NCI-H146 (cell line): Measurements from ENCODE around the gene MPEG1.
A peak's percentile ranks its signal among the peaks of the same experiment; 100 is the strongest.

Experiments used
- DNase-seq: peaks from one replicate; lab custom pipeline; 2025; lab: John Stamatoyannopoulos, UW

Gene MPEG1

DNA sequence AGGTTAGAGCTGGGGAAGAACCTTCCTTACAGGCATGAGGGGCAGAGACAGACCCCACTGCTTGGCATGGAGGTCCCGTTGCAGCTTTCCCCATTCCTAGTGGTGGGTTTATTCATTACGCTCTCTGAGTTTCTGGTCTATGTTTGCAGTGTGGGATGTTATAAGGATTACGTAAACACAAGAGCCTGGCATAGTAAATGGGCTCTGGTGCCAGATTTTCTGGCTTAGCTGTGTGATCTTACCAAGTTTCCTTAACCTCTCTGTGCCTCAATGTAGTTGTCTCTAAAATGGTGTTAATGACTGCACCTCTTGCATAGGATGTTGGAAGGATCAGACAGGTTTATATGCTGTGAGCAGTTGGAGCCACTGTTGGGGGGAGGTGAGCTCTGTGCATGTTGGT lies 25.7 kb downstream of the MPEG1 start:
- DNase-seq: no peak

DNA sequence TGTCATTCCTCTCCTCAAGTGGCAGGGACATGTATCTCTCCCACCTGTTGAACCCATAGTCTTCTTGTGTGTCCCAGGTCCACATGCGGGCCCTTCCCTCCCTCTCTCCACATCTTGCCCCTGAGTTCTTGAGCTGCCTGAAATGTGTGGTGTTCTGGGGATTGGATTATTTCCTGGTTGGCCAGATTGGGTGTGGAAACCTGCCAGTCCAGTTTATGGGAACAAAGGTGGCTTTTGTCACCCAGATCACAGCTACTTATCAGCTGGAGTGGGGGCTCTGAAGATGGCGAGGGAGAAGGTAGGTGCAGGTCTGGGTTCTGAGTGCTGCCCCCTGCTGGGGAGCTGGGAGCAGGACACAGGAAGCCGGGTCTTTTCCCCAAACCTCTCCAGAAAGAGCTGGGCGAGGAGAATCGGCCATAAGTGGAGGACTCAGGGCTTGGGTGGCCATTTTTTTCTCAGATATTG lies 26.6 kb downstream of the MPEG1 start:
- peak; percentile 51 for DNase-seq

DNA sequence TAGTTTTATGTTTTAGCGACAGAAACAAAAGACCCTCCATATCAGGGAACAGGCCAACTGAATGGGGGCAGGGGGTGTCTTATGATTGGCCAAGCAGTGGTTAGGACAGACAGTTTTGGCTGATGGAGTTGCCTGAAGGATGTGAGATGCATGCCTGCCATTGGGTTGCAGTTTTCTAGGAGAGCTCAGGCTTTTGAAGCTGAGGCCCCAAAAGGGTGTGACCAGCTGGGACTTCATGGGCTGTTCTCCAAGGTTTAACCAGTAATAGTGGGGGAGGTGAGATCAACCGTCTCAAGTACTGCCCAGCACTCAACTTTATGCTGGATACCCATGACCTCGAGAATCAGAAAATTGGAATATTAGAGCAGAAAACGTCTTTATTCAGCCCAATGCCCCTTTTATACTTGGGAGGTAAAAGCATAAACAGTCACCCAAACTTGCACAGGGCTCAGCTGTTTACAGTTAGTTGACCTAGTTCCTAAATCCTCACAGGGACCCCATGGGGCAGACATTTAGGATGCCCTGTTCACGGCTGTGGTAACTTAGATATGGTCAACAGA lies 27.3 kb downstream of the MPEG1 start:
- no peak for DNase-seq

DNA sequence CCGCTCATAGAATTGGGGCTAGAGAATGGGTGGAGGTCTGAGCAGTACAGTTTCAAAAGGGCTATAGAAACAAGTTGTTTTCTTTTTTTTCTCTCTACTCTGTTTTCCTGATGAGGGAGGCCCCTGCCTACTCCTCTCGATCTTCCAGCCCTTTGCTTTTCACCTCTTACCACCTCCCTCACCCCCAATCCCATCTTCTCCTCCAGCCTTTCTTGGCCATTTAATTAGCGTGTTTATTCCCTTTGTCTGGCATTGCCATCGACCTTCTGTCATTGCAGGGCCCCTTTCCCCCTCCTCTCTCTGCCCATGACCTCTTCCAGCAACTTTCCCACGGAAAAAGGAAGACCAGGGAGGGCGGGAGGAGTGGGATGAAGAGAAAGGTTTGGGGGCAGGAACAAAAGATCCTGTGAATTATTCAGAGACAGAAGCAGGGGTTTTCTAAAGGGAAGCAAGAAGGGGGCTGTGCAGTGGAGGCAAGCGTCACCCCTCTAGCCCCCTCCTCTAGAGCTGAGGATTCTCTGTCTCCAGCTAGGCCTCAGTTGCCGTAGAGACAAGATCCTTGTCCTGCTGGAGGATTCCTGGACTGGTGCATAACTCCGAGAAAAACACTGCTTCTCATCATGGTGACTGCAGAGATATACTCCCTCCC lies 27.9 kb downstream of the MPEG1 start:
- DNase-seq: no peak

DNA sequence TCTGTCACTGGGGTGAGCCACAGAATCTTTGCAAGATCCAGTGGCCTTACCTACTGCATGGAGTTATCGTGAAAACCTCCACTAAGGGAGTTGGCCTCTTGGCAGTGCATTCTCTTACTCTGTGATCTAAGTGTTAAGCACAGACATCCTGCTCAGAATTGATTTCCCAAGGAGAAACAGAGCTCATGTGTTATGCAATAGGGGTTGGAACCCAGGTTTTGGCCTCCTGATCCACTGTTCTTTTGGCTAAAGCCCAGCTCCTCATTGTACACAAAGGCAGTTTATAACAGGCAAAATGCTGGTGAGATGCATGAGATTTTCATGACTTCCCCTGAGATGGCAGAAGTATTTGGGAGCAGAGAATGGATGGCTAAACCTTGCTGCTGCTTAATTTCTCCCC lies 29.0 kb downstream of the MPEG1 start:
- DNase-seq: no peak

DNA sequence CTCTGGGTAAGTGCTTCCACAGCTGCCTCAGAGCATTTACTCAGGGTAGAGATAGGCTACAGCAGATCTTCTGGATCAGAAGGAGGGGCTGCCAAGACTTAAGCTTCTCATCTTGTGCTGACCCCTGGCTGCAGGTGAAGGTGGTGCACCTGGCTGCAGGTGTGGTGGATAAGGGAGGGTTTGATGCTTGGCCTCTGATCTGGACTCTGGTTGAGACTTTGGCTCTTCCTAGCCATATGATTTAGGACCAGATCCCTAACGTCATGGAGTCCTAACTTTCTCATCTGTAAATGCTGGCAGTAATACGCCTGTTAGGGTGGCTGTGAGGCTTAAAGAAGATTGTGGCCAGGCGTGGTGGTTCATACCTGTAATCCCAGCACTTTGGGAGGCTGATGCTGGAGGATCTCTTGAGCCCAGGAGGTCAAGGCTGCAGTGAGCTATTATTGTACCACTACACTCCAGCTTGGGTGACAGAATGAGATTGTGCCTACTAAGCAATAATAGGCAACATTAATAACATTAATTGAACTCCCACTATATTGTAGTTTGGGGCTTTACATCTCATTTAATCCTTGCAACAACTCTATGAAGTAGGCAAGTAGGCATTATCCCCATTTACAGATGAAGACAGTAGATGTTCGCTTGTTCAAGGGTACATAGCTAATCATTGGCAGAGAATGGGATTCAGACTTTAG lies 30.1 kb downstream of the MPEG1 start:
- peak; percentile 16 for DNase-seq

DNA sequence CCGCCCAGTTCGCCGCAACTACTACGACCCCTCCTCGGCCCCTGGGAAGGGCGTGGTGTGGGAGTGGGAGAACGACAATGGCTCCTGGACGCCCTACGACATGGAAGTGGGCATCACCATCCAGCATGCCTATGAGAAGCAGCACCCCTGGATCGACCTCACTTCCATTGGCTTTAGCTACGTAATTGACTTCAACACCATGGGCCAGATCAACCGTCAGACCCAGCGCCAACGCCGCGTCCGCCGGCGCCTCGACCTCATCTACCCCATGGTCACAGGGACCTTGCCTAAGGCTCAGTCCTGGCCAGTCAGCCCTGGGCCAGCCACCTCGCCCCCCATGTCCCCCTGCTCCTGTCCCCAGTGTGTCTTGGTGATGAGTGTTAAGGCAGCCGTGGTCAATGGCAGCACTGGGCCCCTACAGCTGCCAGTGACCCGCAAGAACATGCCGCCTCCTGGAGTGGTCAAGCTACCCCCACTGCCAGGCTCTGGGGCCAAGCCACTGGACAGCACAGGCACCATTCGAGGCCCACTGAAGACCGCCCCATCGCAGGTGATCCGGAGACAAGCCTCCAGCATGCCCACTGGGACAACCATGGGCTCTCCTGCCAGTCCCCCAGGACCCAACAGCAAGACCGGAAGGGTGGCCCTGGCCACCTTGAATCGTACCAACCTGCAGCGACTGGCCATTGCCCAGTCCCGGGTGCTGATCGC lies 30.8 kb downstream of the MPEG1 start:
- DNase-seq: no peak

DNA sequence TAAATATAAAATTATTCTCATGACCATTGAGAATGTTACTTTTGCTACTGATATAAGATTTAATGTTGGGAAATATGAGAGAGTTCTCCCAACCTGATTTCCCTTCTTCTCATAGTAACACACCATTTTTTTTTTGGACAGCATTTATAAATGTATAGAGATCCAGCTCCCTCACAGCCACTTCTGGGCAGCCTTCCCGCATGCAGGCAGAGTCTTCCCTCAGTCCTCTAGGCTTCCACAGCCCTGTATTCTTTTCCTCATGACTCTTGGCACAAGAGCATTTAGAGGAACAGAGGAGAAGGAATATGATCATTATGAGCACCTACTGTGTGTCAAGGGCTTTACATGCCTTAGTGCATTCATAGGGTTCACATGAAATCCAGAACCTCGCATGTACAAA lies 31.8 kb downstream of the MPEG1 start:
- no peak for DNase-seq

DNA sequence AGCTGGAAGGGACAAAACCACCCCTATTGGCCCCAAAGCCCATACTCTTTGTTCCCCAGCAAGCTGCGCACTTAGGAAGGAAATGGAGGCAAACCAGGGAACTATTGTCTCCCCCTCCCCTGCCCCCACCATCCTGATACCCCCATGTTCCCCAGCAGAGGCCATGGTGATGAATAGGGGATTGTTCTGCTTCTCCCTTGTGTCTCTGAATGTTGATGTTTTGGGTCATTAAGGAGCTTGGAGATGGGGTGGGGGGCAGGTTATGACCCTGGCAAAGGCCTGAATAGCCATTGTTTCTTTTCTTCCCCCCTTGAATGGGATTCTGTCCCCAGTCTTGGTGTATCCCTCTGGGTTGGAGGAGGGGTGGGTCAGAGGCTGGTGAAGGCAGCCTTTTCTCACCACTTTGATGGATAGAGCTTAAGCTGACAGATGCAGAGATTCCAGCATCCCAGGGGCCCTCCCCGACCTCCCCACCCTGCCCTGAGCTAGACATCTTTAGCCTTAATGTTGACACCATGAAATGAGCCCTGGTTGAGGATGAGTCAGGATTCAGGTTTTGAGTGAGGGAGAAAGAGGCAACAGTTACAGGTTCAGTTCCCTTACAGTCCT lies 32.5 kb downstream of the MPEG1 start:
- no peak for DNase-seq

DNA sequence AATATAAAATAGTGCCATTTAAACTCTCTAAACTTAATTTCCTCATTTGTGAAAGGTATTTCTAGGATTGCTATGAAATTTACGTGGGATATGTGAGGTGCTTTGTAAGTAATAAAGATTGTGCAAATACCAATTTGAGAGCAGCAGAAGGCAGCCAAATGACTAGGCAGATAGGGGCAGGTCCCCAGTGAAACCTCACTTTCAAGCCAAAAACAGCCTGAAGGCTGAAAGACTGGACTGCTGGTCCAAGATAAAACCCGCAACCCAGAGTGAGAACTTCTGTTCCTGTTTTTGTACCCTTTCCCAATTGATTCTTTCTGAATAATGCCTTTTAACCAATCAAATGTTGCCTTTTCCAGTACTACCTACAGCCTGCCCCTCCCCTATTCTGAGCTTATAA lies 33.6 kb downstream of the MPEG1 start:
- DNase-seq: no peak

DNA sequence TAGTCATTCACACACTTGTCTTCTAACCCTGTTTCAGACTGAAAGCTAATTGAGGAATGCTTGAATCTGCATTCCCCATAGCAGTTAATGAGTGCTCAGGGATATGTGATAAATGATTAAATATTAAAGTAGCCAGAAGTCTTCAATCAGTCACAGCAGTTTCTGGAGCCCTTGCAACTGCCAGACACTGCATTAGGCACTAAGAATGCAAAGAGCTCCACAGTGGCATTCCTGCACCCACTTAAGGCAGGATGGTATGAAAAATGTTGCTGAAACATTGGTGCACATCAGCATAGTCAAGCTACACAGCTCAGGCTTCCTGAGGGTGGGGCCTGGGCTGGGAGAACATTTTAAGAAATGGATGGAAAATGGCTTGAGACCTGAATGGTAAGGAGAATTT lies 34.3 kb downstream of the MPEG1 start:
- DNase-seq: no peak

DNA sequence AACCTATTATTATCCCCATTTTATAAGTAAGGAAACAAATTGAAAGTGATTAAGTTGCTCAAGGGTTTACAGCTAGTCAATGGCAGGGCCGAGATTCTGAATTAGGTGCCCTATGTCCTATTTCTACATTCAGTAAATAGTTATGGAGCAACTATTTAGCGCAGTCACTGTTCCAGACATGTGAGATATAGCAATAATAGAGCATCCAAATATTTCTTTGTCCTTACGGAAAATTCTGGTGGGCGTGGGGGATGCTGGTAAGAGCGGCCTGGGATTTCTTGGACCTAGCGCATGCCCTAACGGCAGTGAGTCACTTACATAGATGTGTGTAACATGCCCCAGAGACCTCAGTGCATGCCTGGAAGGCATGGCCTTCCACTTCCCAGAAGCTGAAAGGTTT lies 36.4 kb downstream of the MPEG1 start:
- no peak for DNase-seq

DNA sequence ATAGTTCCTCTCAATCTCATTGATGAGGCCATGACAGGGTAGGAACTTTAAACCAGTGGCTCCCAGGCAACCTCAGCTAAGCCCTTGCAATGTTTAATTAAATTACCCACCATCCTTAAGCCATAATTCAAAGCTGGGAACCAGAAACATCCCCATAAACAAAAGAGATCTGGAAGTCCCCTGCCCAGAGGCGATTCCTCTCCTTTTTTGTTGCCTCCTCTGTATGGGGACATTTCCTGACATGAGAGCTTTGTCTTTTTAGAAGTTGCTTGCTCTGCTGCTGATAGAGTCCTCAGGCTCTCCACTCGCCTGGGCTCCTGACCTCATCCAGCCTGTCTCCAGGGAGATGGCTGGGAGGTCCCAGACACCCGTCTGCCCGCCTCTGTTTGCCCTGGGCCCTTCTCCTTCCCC lies 37.6 kb downstream of the MPEG1 start:
- DNase-seq: no peak

DNA sequence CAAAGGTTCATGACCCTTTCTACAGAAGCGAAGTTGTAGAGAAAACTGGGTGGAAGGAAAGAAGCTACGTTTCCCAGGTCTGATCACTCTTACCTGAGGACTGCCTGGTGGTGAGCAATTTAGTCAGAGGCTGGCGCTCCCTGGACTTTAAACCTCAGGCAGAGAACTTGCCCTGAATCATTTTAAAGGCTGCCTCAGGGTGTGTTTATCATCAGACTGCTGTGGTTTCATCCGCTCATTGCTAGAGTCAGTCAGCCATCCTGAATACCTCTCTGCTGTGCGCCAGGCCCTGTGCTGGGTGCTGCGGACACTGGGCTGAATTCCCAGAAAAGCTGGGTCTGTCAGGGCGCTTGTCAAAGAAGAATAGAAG lies 38.1 kb downstream of the MPEG1 start:
- no peak for DNase-seq

DNA sequence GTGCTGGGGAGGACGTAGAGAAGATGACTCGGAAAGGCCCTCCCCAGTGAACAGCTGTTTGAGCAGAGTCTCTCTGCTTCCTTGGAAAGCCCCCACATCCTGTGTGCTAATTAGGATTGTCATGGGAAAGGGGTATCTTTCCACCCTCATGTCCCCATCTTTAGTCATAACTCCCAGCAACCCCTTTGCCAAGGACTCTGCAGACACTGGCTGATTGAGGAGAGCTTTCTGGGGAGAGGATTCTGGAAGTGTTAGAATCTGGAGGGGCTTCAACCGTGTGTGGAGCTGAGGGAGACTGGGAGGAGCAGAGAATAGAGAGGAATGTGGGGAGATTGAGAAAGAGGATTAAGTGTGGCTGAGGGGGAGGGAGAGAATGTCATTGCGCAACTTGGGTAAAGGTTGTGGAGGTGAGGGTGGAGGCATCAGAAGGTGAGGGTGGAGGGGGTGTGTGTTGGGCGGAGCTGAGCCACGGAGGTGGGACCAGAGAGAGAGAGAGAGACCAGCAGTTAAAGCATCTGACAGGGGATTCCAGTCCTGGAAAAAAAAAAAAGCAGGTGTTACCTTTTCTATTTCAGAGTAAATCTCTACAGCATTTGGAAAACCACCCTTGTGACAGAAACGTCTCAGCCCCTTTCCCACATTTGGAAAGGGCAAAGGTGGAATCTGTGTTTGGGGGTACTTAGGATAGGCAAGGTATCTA lies 38.6 kb downstream of the MPEG1 start:
- no peak for DNase-seq

DNA sequence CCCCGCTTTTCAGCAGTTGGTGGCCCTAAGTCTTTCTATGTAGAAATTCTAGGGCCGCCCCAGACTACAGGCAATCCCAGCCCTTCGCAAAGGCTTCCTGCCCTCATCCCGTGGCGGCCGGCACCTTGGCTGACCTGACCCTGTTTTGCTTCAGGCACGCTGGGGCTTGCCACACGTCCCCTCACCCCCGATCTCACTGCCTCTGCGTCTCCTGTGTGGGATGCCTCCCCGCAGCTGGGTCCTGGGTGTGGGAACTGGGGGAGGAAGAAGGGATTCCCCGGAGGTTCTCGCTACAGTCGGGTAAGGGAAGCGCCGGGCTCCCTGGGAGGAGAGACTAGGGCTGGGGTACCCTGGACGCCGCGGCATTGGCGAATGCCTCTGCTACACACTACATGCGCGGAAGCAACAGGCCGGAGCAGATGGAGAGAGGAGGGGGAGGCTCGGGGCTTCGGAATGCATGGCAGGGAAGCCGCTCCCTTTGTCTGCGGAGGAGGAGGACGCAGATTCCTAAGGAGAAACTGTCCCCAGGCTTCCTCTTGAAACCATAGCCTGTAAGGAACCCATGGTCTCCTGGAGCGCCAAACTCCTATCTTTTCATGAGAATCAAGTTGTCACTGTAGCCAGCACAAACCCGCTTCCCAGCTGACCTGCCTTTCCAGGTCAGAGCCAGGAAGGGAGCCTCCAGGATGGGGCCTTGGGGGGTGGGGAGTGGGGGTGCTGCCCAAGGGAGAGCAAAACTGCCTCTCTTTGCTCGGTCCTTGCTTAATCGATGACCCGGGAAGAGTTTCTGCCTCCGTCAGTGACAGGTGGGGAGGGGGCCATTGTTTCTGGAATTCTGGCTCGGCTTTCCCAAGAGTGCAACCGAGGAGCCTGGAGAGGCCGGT lies 39.4 kb downstream of the MPEG1 start:
- DNase-seq: peak; percentile 45

DNA sequence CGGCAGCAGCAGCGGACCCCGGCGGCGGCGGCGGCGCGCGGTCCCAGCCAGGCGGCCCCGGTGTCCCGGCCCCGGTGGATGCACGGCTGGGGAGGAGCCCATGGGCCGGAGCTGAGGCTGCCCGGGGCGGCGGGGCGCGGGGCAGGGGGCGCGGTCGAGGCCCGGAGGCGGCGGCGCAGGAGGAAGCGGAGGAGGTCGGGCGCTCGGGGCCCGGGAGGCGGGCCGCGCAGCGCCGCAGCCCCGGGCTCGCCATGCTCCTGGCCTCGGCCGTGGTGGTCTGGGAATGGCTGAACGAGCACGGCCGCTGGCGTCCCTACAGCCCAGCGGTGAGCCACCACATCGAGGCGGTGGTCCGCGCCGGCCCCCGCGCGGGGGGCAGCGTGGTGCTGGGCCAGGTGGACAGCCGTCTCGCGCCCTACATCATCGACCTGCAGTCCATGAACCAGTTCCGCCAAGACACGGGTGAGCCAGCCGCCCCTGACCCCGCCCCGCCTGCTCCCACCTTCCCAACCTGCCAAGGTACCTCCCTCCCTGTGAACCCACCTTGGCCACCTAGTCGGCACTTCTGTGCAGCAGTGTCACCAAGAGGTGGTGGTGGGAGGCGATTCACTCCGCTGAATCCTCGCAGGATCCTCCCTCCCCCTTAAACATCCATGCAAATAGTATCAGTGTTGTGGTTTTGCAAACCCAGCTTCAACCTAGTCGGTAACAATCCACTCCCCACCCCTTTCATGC lies 40.2 kb downstream of the MPEG1 start:
- DNase-seq: peak; percentile 52

DNA sequence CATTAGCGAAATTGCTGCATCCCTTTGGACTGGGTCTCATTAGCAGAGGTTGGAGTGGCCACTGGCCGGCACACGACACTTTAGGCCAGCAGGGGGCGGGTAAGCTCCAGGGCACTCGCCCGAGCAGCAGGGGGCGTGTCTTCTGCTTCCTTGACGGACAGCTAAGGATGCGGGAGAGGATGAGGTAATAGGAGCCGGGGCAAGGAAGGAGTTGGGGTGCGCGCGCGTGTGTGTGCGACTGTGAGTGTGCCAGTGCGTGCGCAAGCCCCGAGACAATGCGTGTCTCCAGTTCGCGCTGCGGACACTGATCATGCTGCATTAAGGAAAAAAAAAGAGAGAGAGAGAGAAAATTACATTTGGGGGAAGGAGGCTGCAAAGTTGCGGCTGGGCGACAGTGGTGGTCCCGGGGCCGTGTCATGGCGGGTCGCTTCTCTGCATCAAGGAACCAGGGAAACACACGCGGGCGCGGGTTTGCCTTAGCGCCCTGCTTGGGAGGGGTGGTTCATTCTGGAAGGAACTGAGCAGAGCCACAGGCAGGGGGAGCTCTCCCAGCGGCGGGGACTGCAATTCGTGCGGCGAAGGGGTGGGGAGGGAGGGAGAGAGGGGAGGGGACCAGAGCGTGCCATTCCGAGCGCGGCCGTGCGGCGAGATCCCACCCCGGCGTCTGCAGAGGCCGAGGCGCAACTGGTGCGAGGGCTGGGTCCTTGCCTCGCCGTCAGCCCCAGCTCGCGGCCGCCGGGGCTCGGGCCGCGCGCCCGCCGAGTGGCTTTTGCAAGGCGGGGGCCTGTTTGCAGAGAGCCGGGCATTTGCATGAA lies 41.0 kb downstream of the MPEG1 start, which contains the start of gene DTX4:
DTX4 (plus strand) TSS at position 625 of the 815 bp plus-strand sequence. CDS start 464 bp downstream, outside the sequence.
- peak; percentile 90 for DNase-seq

DNA sequence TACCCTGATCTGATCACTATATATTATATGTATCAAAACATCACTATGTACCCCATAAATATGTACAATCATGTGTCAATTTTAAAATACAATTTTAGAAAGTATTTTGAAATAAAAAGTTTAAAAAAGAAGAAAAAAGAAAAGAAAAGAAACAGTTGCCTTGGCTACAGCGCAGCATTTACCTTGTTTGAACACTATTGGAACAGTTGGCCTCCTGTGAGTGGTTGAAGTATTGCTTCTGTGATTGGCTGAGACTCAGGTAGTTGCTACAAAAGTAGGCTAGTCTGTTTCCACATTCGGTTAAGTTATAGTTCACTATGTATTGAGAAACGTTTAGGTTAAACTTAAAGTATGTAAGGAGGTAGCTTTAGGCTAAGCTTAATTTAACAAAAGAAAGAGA lies 48.7 kb downstream of the MPEG1 start:
- no peak for DNase-seq
